ENCODE data around the gene PYGL.

DNA sequence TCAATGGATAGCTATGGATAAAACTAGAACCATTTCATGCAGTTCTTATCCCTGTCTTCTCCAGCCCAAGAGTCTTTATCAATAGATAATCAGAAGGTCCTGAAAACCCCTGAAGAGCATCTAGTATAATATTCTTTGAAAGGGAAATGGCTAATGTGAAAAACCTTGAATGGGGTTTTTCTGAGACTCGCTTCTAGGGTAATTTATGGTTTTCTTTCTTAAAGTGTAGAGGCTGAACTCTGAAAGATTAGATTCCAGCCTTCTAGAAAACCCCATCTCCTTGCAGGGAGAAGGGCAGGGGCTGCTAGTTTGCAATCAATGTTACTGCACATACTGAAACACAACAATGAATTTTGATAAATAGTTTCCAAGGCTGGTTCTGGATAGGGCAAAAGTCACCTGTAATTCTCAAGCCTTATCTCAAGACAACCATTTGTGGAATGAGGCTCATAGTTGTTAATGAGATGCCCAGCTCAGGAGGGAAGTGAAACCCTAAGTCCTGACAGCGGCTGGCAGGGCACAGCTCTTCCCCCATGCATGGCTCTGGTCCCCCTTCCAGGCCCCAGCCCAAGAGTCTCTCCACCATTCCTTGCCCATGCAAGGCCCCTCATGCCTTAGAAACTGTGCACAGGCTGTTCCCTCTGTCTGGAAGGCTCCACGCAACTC, 33.7 kb upstream of the PYGL start:
- TF ChIP-seq, protein P1, sequence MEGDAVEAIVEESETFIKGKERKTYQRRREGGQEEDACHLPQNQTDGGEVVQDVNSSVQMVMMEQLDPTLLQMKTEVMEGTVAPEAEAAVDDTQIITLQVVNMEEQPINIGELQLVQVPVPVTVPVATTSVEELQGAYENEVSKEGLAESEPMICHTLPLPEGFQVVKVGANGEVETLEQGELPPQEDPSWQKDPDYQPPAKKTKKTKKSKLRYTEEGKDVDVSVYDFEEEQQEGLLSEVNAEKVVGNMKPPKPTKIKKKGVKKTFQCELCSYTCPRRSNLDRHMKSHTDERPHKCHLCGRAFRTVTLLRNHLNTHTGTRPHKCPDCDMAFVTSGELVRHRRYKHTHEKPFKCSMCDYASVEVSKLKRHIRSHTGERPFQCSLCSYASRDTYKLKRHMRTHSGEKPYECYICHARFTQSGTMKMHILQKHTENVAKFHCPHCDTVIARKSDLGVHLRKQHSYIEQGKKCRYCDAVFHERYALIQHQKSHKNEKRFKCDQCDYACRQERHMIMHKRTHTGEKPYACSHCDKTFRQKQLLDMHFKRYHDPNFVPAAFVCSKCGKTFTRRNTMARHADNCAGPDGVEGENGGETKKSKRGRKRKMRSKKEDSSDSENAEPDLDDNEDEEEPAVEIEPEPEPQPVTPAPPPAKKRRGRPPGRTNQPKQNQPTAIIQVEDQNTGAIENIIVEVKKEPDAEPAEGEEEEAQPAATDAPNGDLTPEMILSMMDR (IDR thresholded peaks at IDR 0.05): no peak
- TF ChIP-seq TAF1 (IDR thresholded peaks at IDR 0.05; ENCODE audit: borderline replicate concordance, low read depth, low read length): no peak
- TF ChIP-seq MEF2A (IDR thresholded peaks at IDR 0.05; ENCODE audit: borderline replicate concordance, low read depth): no peak
- no peak for TF ChIP-seq ELF1 (IDR thresholded peaks at IDR 0.05)
- TF ChIP-seq POLR2AphosphoS5 (IDR thresholded peaks at IDR 0.05; ENCODE audit: low read depth, low read length): no peak
- no peak for TF ChIP-seq RAD21 (IDR thresholded peaks at IDR 0.05; ENCODE audit: low read length)
- no peak for TF ChIP-seq EP300 (IDR thresholded peaks at IDR 0.05; ENCODE audit: borderline replicate concordance in 1 of 2, low read depth in 1 of 2, low read length in 1 of 2)
- TF ChIP-seq, protein P2, sequence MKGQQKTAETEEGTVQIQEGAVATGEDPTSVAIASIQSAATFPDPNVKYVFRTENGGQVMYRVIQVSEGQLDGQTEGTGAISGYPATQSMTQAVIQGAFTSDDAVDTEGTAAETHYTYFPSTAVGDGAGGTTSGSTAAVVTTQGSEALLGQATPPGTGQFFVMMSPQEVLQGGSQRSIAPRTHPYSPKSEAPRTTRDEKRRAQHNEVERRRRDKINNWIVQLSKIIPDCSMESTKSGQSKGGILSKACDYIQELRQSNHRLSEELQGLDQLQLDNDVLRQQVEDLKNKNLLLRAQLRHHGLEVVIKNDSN (IDR thresholded peaks at IDR 0.05; ENCODE audit: borderline replicate concordance, low read depth): no peak
- TF ChIP-seq MAX (IDR thresholded peaks at IDR 0.05; ENCODE audit: low read depth): no peak

Measured in SK-N-SH (cell line).